B cell (primary cell): Measurements from ENCODE around the gene ACTR5.
A peak's percentile ranks its signal among the peaks of the same experiment; 100 is the strongest.

Source experiments
- EZH2 ChIP-seq: IDR thresholded peaks from 2 replicates; pipeline ENCODE4 v1.6.1; 2012; ENCODE audit warnings: borderline replicate concordance, low read depth, mild to moderate bottlenecking, moderate library complexity, low read length; ENCODE audit not compliant: insufficient read depth, poor library complexity, severe bottlenecking
- TF ChIP-seq, protein P1 (sequence below): fragments of 200-600 bp; IDR thresholded peaks from one replicate; pipeline ENCODE4 v1.8.0; 2022; ENCODE audit warnings: antibody characterized with exemption, mild to moderate bottlenecking

DNA sequence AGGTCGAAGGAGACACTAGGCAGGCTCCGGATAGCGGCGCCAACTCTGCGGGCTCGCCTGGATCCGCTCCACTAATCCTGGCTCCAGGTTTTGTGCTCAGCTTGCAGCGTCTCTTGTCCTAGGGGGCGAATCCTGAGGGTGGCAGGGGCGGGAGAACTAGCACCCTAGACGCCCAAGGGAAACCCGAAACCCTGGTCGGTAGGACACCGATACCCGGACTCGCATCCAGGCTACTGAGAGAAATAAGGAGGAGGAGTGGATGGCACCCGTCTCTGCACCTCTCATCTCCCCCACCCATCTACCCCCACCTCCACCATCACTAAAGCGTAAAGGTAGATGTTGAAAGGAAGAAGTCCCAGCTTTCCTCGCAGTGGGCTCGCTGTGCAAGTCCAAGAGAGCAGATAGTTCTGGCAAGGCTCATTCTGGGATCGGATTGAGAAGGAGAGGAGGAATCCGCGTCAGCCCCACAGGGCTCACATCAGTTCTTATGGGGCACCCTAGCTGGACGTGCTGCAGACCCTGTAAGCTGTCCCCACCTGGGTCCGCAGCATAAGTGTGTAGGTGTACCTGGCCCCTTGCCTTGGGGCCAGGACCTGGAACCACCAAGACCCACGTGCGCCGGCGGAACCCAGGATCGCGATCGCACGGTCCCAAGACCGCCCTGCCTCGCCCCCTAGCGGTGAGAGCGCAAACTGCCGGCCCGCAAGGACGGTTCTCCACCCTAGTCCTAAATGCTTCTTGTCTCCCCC lies 17.1 kb upstream of the ACTR5 start:
- peak; percentile 46 for TF ChIP-seq EZH2
- TF ChIP-seq, protein P1, sequence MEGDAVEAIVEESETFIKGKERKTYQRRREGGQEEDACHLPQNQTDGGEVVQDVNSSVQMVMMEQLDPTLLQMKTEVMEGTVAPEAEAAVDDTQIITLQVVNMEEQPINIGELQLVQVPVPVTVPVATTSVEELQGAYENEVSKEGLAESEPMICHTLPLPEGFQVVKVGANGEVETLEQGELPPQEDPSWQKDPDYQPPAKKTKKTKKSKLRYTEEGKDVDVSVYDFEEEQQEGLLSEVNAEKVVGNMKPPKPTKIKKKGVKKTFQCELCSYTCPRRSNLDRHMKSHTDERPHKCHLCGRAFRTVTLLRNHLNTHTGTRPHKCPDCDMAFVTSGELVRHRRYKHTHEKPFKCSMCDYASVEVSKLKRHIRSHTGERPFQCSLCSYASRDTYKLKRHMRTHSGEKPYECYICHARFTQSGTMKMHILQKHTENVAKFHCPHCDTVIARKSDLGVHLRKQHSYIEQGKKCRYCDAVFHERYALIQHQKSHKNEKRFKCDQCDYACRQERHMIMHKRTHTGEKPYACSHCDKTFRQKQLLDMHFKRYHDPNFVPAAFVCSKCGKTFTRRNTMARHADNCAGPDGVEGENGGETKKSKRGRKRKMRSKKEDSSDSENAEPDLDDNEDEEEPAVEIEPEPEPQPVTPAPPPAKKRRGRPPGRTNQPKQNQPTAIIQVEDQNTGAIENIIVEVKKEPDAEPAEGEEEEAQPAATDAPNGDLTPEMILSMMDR, result peak; percentile 97
